ENCODE measurements around the gene BCCIP.

DNA sequence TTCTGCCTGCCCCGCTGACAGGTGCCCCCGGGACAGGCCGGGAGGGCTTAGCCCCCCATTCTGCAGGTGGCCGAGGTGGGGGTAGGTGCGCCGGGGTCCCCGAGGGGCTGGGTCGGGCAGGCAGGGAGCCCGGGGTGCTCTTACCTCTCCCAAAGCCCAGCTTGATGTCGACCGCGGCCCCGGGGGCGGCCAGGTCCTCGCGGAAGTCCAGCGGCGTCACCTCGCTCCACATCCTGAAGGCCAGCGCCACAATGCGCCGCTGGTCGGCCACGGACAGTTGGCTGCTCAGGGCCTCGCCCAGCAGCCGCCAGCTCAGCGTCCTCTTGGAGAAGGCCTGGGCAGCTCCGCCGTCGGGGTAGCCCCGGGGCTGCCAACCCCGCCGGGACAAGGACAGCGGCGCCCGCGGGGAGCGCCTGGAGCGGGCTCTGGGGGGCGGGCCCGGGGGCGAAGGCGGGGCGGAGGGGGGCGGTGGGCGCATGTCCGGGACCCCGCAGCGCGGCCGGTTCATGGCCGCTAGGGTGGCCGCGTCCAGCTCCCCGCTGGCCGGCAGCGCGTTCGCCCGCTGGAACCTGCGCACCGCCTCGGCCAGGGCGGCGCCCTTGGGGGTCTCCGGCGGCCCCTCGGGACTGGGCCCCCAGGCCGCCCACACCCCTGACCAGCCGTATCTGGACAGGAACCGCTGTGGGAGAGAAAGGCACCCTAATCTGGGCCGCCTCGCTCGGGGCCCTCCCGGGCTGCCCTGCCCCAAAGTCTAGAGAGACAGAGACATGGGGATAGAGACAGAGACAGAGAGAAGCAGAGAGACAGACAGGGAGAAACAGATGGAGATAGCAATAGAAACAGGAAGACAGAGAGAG, 49.4 kb upstream of the BCCIP start:
- TF ChIP-seq YY1 (IDR thresholded peaks at IDR 0.05; ENCODE audit: low read depth, low read length) (no peak), KDM1A (IDR thresholded peaks at IDR 0.05; ENCODE audit: borderline replicate concordance, low read length) (no peak), ASH2L (IDR thresholded peaks at IDR 0.05; ENCODE audit: low read length) (no peak), CTCF (IDR thresholded peaks at IDR 0.05; ENCODE audit: control extremely low read depth in 1 of 3, insufficient read depth in 1 of 3, low read depth in 1 of 3, low read length in 3 of 3) (no peak), SIRT6 (IDR thresholded peaks at IDR 0.05; ENCODE audit: low read length) (no peak), POLR2AphosphoS5 (IDR thresholded peaks at IDR 0.05; ENCODE audit: low read depth, low read length) (no peak), SIN3A (conservative IDR thresholded peaks at IDR 0.05 in 1 of 2, IDR thresholded peaks at IDR 0.05 in 1 of 2; ENCODE audit: low read depth in 1 of 2, low read length in 2 of 2) (no peak), ATF2 (IDR thresholded peaks at IDR 0.05; ENCODE audit: low read length) (no peak), POLR2A (IDR thresholded peaks at IDR 0.05; ENCODE audit: control extremely low read depth in 1 of 2, low read depth in 2 of 2, low read length in 2 of 2) (no peak), TAF1 (IDR thresholded peaks at IDR 0.05; ENCODE audit: low read depth, low read length) (no peak), CEBPB (IDR thresholded peaks at IDR 0.05; ENCODE audit: low read depth, low read length) (no peak), ZNF274 (IDR thresholded peaks at IDR 0.05; ENCODE audit: borderline replicate concordance, extremely low read depth, low read length) (no peak), JUN (IDR thresholded peaks at IDR 0.05; ENCODE audit: low read depth, low read length) (no peak)

Data from H1 (cell line).